ENCODE measurements around the gene PYM1. TPM values are rescaled to one million over a fixed set of nuclear protein-coding genes. Genes with fewer than 3 reads are reported as not detected.

The PYM1 gene
- total RNA-seq, 1 donor, result 31.5 TPM

DNA sequence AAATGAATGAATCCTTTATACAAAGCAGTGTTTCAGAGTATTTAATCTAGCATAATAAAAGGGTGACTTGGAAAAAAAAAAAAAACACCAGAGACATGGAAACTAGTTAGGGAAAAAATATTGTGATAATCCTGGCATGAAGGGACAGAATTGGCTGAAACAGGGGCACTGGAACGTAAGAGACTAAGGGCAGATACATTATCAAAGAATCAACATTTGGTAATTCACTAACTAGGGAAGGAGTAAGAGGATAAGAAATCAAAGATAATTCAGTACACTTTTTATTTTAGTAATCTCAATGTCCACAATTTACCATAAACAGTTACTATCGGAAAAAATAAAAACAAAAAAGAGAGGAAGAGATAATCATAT, 18.2 kb downstream of the PYM1 start:
- no peak overlapping the region for H3K4me3 ChIP-seq (ENCODE audit: insufficient read depth, low read length)
- no peaks in the 10 kb centered on the region for H3K27me3 ChIP-seq (ENCODE audit: insufficient read depth, low read length)
- peaks cover 5% of the 10 kb centered on the region for H3K36me3 ChIP-seq (ENCODE audit: insufficient read depth, low read length)
- TF ChIP-seq CTCF (IDR thresholded peaks at IDR 0.05; ENCODE audit: extremely low read depth, low read depth, low read length), result no peak
- H4K20me1 ChIP-seq (ENCODE audit: insufficient read depth, low read length), result peaks cover 4% of the 10 kb centered on the region
- peaks cover 14% of the 10 kb centered on the region for H3K4me1 ChIP-seq (ENCODE audit: insufficient read depth, low read length)
- H3K4me2 ChIP-seq (ENCODE audit: insufficient read depth, low read length), result no peak overlapping the region
- H3K9me3 ChIP-seq (ENCODE audit: low read depth, low read length), result no peaks in the 10 kb centered on the region
- peaks cover 19% of the 10 kb centered on the region for H3K79me2 ChIP-seq (ENCODE audit: insufficient read depth, low read length)
- no peak overlapping the region for H2AFZ ChIP-seq (ENCODE audit: low read length)
- H3K27ac ChIP-seq (ENCODE audit: low read depth, low read length), result peak overlapping the region; percentile 62
- DNase-seq (ENCODE audit: insufficient read length, low spot score, missing footprints), result no peak

DNA sequence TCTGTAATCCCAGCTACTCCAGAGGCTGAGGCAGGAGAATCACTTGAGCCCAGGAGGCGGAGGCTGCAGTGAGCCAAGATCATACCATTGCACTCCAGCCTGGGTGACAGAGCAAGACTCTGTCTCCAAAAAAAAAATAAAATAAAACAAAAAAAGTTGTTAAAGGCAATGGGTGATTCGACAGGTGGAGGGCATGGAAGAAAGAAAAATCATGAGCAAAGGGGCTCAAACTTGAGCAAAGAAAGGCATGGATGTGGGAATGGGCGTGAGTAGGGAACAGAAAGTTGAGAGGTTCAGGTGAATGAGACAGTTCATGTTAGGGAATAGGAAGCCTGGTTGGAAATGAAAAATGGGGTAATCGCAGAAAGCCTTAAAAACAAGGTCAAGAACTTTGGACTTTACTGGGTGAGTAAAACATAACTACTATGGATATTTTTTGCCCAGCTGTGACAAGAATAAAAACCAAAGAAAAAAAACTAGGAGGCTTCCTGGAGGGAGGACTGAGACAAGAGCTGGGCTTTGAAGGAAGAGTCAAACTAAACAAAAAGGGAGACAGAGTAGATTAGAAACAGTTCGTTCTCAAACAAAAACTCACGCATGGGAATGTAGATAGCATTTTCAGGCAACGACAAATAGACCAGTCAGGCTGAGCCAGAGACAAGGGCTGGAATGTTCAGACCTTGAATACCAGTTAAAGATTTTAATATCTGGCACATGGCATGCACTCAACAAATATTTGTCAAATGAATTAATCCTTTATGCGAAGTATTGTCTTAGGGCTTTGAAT, 18.8 kb downstream of the PYM1 start:
- no peaks in the 10 kb centered on the region for H3K9me3 ChIP-seq (ENCODE audit: low read depth, low read length)
- H3K4me2 ChIP-seq (ENCODE audit: insufficient read depth, low read length), result peak overlapping the region; percentile 27
- H3K27ac ChIP-seq (ENCODE audit: low read depth, low read length), result peak overlapping the region; percentile 62
- DNase-seq (ENCODE audit: insufficient read length, low spot score, missing footprints), result peak; percentile 64
- no peak overlapping the region for H3K4me3 ChIP-seq (ENCODE audit: insufficient read depth, low read length)
- no peak overlapping the region for H2AFZ ChIP-seq (ENCODE audit: low read length)
- peaks cover 13% of the 10 kb centered on the region for H3K79me2 ChIP-seq (ENCODE audit: insufficient read depth, low read length)
- no peaks in the 10 kb centered on the region for H3K27me3 ChIP-seq (ENCODE audit: insufficient read depth, low read length)
- no peak for TF ChIP-seq CTCF (IDR thresholded peaks at IDR 0.05; ENCODE audit: extremely low read depth, low read depth, low read length)
- peaks cover 14% of the 10 kb centered on the region for H3K4me1 ChIP-seq (ENCODE audit: insufficient read depth, low read length)
- peaks cover under 1% of the 10 kb centered on the region for H4K20me1 ChIP-seq (ENCODE audit: insufficient read depth, low read length)
- peaks cover 5% of the 10 kb centered on the region for H3K36me3 ChIP-seq (ENCODE audit: insufficient read depth, low read length)

- TF ChIP-seq CTCF (IDR thresholded peaks at IDR 0.05; ENCODE audit: extremely low read depth, low read depth, low read length), result no peak
- no peaks in the 10 kb centered on the region for H3K9me3 ChIP-seq (ENCODE audit: low read depth, low read length)
- H3K79me2 ChIP-seq (ENCODE audit: insufficient read depth, low read length), result peaks cover 4% of the 10 kb centered on the region
- H2AFZ ChIP-seq (ENCODE audit: low read length), result no peak overlapping the region
- H3K27ac ChIP-seq (ENCODE audit: low read depth, low read length), result peak overlapping the region; percentile 51
- H4K20me1 ChIP-seq (ENCODE audit: insufficient read depth, low read length), result no peaks in the 10 kb centered on the region
- peak; percentile 79 for DNase-seq (ENCODE audit: insufficient read length, low spot score, missing footprints)
- H3K4me2 ChIP-seq (ENCODE audit: insufficient read depth, low read length), result no peak overlapping the region
- H3K4me3 ChIP-seq (ENCODE audit: insufficient read depth, low read length), result no peak overlapping the region
- H3K36me3 ChIP-seq (ENCODE audit: insufficient read depth, low read length), result peaks cover 12% of the 10 kb centered on the region
- H3K27me3 ChIP-seq (ENCODE audit: insufficient read depth, low read length), result no peaks in the 10 kb centered on the region
- H3K4me1 ChIP-seq (ENCODE audit: insufficient read depth, low read length), result peaks cover 14% of the 10 kb centered on the region
Measured at GRCh38 chr12:55906056-55906455, 21.6 kb downstream of the PYM1 start.

GRCh38 chr12:55901881-55902490, 25.7 kb downstream of the PYM1 start:
- no peak for TF ChIP-seq CTCF (IDR thresholded peaks at IDR 0.05; ENCODE audit: extremely low read depth, low read depth, low read length)
- H3K27ac ChIP-seq (ENCODE audit: low read depth, low read length), result no peak overlapping the region
- H3K4me1 ChIP-seq (ENCODE audit: insufficient read depth, low read length), result peaks cover 11% of the 10 kb centered on the region
- no peak overlapping the region for H2AFZ ChIP-seq (ENCODE audit: low read length)
- DNase-seq (ENCODE audit: insufficient read length, low spot score, missing footprints), result no peak
- no peak overlapping the region for H3K4me3 ChIP-seq (ENCODE audit: insufficient read depth, low read length)
- no peaks in the 10 kb centered on the region for H3K9me3 ChIP-seq (ENCODE audit: low read depth, low read length)
- H3K4me2 ChIP-seq (ENCODE audit: insufficient read depth, low read length), result no peak overlapping the region
- H3K79me2 ChIP-seq (ENCODE audit: insufficient read depth, low read length), result peaks cover 2% of the 10 kb centered on the region
- no peaks in the 10 kb centered on the region for H3K27me3 ChIP-seq (ENCODE audit: insufficient read depth, low read length)
- H4K20me1 ChIP-seq (ENCODE audit: insufficient read depth, low read length), result no peaks in the 10 kb centered on the region
- H3K36me3 ChIP-seq (ENCODE audit: insufficient read depth, low read length), result peaks cover 12% of the 10 kb centered on the region
